Gastroesophageal sphincter (tissue), 3 donors: ENCODE results near the gene TLE3.

ENCODE experiments used
- CTCF ChIP-seq, 4 experiments: fragments of 200-600 bp in 2 of 4; fragments of 450-650 bp in 2 of 4; sonication (generic) in 1 of 4; IDR thresholded peaks; one replicate each; pipeline ENCODE4 v1.5.1; 2017 to 2019; ENCODE audit warnings: antibody characterized with exemption in 4 of 4, mild to moderate bottlenecking in 2 of 4, moderate library complexity in 2 of 4
- EP300 ChIP-seq: sonication (generic); formaldehyde crosslinking; IDR thresholded peaks from one replicate; pipeline ENCODE4 v1.6.1; 2017; ENCODE audit warnings: antibody characterized with exemption, mild to moderate bottlenecking
- POLR2A ChIP-seq, 2 donors: fragments of 450-650 bp; IDR thresholded peaks; one replicate each; pipeline ENCODE4 v1.6.1; 2017; ENCODE audit warnings: antibody characterized with exemption in 2 of 2, mild to moderate bottlenecking in 2 of 2, moderate library complexity in 1 of 2

DNA sequence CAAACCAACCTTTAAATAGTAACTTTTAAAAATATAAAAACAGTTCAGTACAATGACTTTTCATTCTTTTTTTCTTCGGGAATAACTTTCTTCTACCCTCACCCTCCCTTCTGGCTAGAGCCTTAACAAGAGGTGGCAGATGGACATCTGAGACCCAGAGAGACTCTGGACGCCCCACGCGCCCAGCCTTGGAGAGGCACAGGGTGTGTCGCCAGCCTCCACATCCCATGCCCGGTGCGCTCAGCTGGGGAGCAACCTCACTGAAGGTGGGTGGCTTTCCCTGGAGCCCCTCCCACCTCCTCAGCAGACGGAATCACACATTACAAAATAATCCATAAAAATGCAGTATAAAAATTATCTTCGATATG, 49.5 kb downstream of the TLE3 start:
- TF ChIP-seq CTCF (IDR thresholded peaks at IDR 0.05) (no peak), POLR2A (IDR thresholded peaks at IDR 0.05) (no peak), EP300 (no peak)
